ENCODE data around the gene ETV6.

The ETV6 gene

DNA sequence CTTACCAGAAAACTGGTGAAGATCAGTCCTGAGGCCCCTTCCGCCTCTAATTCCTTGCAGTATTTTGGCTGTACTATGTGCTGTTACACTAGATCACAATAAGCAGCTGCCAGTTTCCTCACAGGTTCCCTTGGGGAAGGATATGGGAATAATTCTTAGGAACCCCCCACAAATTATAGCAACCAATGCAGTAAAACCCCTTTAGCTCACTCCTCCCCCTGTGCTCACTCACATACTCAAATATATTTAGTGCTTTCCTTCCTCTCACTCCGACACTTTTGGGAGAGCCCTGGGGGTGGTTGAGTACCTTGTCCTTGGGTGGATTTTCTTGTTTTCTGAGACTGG is 162.7 kb downstream of the ETV6 start:
- DNase-seq, result peak in 1 of 2 experiments; percentile 75

DNA sequence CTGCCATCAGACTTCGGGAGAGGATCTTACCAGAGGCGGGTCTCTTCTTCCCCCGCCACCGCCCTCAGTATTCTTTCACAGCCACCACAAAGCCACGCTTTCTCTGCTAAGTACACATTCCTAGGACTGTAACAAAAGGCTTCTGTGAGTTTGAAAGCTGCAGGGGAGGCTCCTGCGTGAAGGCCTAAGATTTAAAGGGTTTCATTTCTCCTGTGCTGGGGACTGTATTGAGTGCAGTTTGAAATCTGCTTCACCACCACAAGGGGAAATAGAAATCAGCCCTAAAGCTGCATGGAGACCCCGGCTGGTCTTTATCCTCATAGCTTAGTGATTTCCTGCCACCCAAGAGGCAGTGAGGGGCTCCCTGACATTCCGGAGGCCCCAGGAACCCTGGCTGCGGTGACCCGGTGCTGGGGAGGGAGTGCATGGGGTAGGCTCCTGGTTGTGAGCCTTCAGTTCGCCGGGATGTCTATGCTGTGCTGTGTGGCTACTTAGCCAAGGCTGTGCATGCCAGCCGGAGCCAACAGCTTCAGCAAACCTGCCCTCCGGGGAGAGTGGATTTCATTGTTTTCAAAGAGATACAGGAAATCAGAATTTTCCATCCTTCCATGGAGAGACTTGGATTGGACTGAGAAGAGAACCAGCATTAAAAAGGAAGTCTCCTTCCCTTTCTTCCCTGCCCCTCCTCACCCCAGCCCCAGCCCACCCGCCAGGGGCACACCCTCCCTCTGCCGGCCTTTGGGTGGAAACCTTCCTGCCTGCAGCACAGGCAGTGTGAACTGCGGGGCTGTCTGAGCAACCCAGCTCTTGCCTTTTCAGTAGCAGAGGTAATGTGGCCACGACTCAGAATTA is 163.3 kb downstream of the ETV6 start:
- DNase-seq, result peak; percentile 50 to 78

DNA sequence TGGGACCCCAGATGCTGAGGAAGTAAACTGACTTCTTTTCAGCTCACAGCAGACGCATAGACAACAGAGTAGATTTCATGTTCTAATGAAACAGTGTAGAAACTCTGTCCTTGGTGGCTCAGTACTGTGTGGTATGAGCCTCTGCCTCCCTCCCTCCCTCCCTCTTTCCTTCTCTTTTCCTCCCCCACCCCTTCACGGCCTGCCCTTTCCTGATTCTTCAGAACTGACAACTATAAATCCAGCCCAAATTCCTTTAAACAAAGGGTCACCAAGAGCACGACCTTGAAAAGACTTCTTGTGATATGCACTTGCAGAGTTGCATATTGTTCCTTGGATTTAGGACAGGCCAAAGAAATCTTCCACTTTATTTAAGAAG is 164.0 kb downstream of the ETV6 start:
- DNase-seq, result no peak

DNA sequence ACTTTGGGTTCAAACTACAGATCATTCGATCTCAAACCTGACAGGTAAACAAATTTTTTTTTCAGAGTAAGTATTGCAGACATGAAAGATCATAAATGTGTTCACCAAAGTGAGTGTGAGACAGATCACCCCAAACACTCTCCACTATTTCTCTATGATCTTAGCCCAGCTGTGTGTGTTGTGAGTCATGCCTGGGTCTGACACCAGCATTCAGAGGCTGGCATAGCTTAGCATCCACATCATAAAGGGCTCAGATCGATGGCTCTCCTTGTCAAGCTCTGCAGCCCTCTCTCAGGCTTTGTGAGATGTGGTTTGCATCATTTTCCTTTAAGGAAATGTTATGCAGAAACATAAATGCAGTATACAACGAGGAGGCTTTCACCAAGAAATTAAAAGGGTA is 164.9 kb downstream of the ETV6 start:
- DNase-seq, result peak in 1 of 2 experiments; percentile 17

DNA sequence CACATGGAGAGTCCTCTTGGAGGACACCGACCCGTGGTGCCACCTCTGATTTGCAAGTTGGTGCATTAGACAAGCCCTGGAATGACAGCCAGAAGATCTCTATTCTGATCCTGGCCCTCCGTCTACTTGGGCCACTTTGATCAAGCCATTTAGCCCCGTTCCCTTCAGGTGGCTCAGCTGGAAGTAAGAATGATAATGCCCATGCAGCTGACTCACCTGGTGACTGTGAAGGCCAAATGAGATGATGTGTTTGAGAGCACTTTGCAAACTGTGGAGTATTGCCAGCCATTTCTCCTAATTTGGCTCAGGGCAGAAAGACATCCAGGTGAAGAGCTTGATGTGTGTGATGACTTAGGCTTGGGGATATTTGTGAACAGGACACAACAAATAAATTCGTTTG is 165.9 kb downstream of the ETV6 start:
- peak; percentile 36 to 87 for DNase-seq

DNA sequence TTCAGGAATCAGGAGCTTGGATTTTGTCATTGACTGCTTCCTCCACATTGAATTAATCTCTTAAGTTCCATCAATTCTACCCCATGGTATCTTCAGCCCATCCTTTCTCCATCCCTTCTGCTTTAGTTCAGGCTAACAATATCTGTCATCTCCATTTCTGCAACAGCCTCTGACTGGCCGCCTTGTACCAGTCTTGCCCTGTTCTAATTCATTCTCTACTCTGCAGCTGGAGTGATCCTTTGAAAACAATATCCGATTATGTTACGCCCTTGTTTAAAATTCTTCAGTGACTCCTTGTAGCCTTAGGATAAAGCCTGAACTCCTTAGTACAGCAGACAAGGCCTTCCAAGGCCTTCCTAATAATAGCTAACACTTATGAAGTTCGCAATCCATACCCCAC is 170.2 kb downstream of the ETV6 start:
- DNase-seq, result no peak

DNA sequence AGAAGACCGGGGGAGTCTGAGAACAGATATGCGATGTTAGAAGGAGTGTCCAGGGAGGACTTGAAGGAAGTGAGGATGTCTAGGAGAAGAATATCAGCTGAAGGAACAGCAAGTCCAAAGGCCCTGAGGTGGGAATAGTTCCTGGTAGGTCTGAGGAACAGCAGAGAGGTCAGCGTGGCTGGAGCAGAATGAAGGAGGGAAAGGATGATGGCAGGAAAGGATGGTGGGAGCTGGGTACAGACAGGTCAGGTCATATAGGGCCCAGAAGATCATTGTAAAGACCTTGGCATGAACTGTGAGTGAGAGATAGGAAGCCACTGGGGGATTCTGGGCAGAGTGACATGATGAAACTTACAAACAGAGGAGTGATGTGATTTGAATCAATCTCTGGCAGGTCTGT is 171.0 kb downstream of the ETV6 start:
- no peak for DNase-seq

DNA sequence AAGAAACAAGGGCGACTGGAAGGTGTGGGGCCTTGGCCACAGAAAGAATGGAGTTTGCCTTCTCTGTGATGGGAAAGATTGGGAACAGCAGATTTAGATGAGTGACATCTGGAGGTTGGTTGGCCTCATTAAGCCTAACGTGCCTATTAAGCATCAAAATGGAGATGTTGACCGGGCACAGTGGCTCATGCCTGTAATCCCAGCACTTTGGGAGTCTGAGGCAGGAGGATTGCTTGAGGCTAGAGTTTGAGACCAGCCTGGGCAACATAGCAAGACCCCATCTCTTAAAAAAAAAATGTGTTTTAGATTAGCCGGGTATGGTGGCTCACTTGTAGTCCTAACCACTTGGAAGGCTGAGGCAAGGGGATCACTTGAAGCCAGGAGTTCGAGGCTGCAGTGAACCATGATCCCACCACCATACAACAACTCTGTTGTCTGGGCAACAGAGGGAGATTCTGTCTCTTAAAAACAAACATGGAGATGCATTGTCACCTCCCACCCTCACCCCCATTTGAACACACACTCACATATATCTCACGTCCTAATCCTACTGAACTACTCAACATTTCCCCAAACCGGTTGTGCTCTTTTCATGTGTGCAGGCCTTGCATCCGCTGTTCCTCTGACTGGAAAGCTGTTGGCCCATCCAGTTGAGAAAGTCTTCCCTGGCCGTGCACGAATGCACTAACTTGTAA is 172.1 kb downstream of the ETV6 start:
- no peak for DNase-seq

DNA sequence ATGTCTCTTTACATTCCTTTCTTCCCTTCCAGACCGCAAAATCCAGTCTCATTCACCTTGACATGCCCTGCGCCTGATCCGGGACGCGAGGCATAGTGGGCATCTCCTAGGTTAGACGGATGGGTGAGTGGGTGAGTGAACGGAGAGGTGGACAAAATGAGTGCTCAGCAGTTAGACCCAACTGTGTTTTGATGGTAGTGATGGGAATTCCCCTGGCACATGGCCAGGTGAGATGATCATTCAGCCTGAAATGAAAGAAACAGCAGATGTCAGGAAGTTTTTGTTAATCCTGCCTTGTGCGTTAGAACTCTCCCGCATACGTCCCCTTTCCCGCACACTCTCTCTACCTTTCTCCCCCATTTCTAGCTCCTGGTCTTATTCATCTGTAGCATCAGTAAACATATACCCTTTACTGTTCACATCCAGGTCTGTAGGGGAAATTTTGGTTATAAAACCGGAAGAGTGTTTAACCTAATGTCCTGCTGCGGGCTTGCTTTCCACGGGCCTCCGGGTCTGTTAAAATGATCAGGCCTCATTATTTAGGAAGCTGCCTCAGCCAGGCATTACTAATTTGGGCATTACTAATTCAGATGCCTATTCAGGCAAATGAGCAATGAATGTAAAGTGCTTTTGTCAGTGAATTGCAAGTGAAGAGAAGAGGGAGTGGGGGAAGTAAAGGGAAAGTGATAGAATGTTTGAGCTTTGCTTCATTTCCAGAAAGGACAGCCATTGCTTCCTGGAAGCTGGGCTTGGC is 172.8 kb downstream of the ETV6 start:
- DNase-seq, result peak; percentile 8 to 56

DNA sequence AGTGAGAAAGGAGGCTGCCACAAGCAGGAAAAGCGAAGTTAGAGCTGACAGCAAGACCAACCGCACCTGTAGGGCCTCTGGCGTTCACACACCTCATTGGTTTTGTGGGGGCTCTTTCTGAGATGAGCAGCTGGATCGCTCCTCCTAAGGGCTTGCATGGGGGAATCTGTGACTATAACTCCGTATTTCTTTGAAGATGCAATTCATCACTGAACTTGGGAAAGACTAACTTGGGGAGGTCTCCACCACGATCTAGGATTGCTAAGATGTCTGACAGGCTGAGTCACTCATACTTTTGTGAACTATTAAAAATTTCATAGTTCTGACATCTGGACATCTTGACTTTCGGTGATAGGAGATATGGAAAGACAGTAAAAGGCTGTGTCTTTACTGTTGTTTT is 173.6 kb downstream of the ETV6 start:
- no peak for DNase-seq

DNA sequence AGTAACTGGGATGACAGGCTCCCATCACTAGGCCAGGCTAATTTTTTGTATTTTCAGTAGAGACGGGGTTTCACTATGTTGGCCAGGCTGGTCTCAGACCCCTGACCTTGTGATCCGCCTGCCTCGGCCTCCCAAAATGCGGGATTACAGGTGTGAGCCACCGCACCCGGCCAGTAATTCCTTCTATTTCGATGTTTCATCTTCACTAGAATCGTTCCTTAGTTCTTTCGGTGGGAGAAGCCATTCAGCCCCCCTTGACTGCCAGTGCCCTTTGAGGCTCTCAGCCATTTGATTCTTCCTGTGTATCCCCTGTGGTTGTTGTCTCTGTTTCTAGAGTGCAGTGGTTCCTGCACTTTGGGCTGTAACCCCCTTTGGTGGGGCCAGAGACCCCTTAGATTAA is 174.1 kb downstream of the ETV6 start:
- no peak for DNase-seq

DNA sequence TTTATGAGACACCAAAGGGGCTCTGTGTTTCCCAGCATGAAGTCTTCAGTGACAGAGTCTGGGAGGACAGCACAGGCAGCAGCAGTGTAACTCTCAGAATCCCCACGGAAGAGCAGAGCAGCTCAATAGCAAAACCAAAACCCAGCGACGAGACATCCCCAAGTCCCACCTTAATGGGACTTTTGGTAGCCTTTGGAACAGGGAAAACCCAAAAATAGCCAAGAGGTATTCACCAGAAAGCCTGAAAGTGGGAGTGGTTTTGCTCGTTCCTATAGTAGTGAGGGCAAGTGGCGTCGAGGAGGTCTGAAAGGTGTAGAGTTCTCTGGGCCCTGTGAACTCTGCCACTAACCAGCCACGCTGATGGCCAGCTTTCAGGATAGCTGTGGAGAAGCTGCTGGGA is 174.6 kb downstream of the ETV6 start:
- DNase-seq, result no peak

DNA sequence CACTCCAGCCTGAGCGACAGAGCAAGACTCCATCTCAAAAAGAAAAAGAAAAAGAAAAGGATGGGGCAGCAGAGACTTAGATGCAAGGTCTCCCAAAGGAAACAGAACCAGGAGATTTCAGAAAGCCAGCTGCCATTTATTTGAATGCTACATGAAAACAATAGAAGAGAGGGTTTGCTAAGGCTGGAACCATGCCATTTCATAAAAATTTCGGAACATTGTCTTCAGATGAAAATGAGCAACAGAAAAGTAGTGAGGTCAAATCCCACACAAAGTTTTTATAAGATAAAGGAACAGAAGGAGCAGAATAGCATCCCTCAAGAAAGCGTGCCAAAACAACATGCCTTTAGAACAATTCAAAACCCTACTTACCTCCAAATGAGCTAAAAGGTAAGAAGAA is 175.3 kb downstream of the ETV6 start:
- DNase-seq, result no peak

DNA sequence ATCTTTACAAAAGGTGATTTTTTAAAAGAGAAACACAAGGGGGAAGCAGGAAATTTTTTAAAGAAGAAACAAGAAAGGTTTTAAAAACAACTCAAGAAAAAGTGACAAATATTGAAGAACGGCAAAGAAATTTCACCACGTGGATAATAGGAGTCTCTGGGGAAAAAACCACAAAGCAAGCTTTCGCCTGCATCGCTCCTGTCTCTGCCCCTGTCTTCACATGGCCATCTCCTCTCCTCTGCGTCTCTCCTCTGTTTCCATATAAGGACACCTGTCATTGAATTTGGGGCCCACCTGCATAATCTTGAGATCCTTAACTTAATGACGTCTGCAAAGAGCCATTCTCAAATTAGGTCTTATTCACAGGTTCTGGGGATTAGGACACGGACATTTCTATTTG is 175.8 kb downstream of the ETV6 start:
- no peak for DNase-seq

DNA sequence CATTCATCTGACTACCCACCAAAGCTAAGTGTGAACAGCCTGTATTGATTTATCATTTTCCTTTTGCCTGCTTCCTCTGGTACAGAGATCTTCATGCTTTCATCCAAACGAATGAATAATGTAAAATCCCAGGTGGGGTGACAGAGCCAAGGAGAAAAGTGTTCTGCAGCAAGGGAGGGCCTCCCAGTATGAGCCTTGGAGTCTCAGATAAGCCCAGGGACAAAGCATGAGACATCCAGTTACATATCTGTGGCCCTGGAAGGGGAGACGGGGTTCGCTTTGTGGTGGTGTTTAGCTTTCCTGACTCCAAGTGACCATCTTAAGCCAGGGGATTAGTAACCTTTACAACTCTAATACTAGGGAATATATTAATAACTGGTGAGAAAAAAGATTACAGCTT is 177.1 kb downstream of the ETV6 start:
- no peak for DNase-seq

DNA sequence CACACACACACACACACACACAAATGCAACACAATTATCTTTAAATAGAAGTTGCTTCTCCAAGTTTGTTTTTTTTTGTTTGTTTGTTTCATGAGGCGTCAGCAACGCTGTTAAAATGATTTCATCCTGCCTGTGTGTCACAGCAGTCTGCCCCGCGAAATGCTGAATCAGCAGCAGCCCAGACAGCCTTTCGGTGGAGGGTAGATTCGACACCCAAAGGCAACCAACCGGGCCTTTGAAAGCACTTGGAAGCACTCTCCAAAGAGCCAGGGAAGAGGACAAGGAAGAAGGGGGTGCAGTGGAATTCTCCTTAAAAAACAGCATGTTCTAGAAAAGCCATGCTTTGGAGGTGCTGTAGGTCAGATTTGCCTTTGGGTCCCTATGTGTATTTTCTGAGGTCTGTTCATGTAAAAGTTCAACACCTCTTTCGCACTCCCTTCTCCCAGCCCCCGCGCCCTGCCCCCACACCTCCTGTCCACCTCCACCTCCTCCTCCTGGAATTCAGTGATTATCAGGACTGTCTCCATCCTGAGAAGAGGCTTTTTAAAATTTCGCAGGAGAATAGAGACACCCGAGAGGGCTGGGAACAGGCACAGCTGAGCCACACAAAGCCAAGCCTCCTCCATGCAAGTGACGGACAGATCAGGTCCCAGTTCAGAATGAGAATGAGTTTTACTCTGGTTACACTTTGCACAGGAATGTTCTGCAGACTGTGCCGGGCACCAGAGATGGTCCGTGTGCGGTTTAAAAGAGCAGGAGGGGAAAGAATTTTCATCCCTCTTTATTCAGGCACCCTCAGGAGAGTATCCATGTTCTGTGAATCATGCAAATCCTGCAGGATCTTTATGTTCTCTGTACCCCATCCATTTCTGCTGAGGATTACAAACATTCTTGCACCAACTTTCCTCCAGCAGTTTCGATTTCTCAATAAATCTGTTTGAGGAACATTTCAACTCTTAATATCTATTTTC is 177.9 kb downstream of the ETV6 start:
- no peak for DNase-seq

DNA sequence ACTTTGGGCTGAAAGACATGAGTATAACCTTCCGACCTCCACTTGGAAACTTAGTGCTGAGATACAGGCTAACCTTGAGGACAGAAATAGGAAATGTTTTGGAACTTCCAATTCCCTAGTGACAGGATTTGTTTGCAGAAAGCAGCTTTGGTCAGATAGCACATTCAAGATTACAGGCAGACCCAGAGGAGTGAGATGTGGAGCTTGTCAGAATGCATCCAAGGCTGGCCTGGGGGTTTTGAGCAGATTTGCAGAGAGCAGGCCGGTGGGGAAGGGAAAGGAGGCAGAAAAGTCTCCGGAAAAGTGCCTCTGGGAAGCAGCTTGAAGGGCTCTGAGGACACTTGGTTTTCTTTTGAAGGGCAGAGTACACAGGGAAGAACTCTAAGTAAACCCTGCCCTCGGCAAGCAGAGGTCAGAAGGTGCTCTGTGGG is 180.3 kb downstream of the ETV6 start:
- DNase-seq, result no peak

DNA sequence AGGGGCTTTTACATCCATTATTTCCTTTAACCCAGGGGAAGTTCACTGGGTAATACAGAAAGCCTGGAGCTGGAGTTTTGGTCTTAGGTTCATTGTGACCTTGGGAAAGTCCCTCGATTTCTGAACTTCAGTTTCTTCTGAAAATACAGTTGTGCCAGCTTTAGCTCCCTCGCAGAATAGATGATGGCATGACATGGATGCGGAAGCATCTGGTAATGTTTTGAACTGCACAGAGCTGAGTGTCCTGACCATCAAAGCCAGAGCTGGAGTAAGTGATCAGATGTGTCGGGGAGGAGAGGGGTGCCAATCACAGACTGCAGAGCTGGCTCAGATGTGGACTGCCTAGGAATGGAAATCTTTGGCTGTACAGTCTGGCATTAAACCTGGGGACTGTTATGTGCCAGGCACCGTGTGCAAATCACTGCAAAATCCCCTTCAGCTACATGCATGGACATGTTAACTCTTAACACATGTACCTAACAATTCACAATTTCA is 180.9 kb downstream of the ETV6 start:
- no peak for DNase-seq

DNA sequence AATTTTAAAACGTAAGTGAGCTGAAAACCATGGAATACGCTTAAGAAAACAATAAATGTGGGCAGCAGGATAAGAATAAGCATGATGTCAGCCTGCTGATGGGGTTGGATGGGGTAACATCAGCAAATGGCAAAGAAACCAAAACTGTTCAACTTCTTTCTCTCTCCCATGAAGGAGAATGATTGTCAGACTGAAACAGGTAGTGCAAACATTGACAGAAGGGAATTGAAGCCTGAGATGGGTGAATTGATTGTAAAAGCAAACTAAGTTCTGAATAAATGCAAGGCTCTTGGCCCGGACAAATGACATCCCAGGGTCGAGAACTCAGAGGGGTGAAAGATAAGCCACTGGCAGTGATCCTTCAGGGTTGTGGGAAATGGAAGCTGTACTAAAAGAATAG is 182.6 kb downstream of the ETV6 start:
- no peak for DNase-seq

DNA sequence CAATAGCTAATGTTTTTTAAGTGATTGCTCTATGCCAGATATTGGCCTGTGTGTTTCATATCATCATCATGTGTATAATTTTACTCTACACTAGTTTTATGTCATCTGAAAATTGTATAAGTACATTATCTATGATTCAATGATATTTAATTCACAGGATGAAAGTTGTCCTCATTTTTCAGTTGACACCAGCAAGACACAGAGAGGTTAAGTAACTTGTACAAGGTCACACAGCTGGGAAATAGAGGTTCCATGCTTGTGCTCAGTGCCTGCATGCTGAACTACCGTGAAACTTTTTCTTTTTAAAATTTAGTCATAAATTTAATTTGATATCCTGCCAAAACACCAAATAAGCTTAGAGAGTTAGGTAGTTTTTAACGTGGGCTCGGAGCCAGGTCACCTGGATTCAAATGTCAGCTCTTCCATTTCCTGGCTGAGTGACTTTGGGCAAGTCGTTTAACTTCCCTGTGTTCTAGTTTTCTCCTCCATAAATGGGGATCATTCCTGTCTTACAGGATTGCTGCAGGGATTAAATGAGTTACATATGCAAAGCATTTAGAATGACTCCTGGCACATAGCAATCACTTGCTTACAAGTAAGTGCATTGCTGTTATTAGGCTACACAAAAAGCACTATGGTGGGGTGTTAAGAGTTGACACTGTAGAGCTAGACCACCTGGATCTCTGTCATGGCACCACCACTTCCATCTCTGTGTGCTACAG is 183.9 kb downstream of the ETV6 start:
- no peak for DNase-seq

DNA sequence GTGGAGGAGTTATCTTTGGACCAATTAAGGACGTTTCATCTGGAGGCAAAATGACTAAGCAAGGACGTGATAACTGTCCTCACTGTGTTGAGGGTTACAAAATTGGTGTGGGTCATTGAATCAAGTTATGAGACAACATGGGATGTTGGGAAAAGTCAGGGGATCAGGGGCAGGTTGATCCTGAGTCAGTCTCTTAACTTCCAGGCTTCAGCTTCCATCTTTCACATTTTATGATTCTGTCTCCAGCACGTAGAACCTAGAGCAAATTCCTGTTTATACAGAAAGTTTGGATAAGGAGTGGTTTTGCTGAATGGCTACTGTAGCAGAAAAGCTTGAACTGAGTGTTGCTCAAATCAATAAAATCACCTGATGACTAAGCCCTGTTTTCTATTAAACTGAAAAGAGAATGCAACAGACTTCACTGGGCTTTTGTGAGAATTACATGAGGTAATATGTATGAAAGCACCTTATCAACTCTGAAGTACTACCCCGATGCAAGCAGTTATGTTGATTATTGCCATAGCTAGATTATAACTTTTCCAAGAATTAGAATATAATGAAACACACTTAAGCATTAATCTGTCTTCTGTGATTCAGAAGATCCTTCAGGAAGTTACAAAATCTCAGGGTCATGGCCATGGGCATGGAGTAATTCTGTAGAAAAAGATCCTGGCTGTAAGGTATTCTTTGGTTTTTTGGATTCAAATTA is 184.8 kb downstream of the ETV6 start:
- no peak for DNase-seq

Data from NCI-H2081 (cell line).